Upper lobe of left lung (tissue), 6 donors: Measurements from ENCODE around the gene HBA1. TPM values are rescaled to one million over a fixed set of nuclear protein-coding genes. Genes with fewer than 3 reads are reported as not detected.
A peak's percentile ranks its signal among the peaks of the same experiment; 100 is the strongest.

Experiments used
- ATAC-seq, 2 donors: fragments of 200-7000 bp; cut with Tn5 transposase; one replicate each; pipeline ENCODE4 v1.9.1; 2022; ENCODE audit warnings: mild to moderate bottlenecking in 2 of 2, moderate library complexity in 2 of 2; ENCODE audit not compliant: low FRiP score in 2 of 2
- DNase-seq, 2 donors: peaks; one replicate each; pipeline ENCODE4 v3.0.0-alpha.2; 2019 to 2020
- H3K27ac ChIP-seq, 4 donors: fragments of 200-600 bp; sonication (generic); one replicate each; pipeline ENCODE4 v1.5.1; 2016 to 2019
- H3K27me3 ChIP-seq, 4 donors: fragments of 200-600 bp; sonication (generic); one replicate each; pipeline ENCODE4 v1.5.1; 2017 to 2019
- H3K36me3 ChIP-seq, 4 donors: fragments of 200-600 bp; sonication (generic); one replicate each; pipeline ENCODE4 v1.5.1; 2016 to 2019
- H3K4me1 ChIP-seq, 4 donors: fragments of 200-600 bp; sonication (generic); one replicate each; pipeline ENCODE4 v1.5.1; 2018 to 2019
- H3K4me3 ChIP-seq, 4 donors: fragments of 200-600 bp; sonication (generic); one replicate each; pipeline ENCODE4 v1.5.1; 2017 to 2019; ENCODE audit warnings: mild to moderate bottlenecking in 2 of 4, moderate library complexity in 1 of 4
- H3K9me3 ChIP-seq, 4 donors: fragments of 200-600 bp; sonication (generic); one replicate each; pipeline ENCODE4 v1.5.1; 2018 to 2019
- EP300 ChIP-seq, 4 donors: sonication (generic); formaldehyde crosslinking; IDR thresholded peaks; one replicate each; pipeline ENCODE4 v1.5.1; 2017; ENCODE audit warnings: antibody characterized with exemption in 4 of 4, control low read depth in 2 of 4
- POLR2A ChIP-seq, 4 donors: fragments of 450-650 bp; IDR thresholded peaks; one replicate each; pipeline ENCODE4 v1.5.1; 2016 to 2017; ENCODE audit warnings: antibody characterized with exemption in 4 of 4, mild to moderate bottlenecking in 2 of 4
- POLR2AphosphoS5 ChIP-seq, 2 donors: sonication (generic); formaldehyde crosslinking; IDR thresholded peaks; one replicate each; pipeline ENCODE4 v1.5.1; 2017; ENCODE audit warnings: antibody characterized with exemption in 2 of 2
- WGBS, 2 donors: methylation state at CpG; one replicate each; pipeline ENCODE4 v1.1.5; 2017 to 2018; 5-methylcytosine and 5-hydroxymethylcytosine counted together
- total RNA-seq, 6 donors: library from RNA; depleted of rRNA in 4 of 6; stranded (reverse); fragments of >200 nt in 4 of 6; gene quantifications; one replicate each; pipeline versions ENCODE4 v1.1.0 to v1.2.1, GENCODE V29; 2016 to 2021
- TF ChIP-seq, protein P1 (sequence below), 6 experiments: fragments of 450-650 bp in 4 of 6; fragments of 200-600 bp in 2 of 6; sonication (generic) in 2 of 6; IDR thresholded peaks; one replicate each; pipeline ENCODE4 v1.5.1; 2016 to 2019; ENCODE audit warnings: antibody characterized with exemption in 6 of 6
- donor health status: DM: no; HTN: no; CAD: no; lungs with moderate emphysema.
- donor health status: DM: no; HTN: yes; CAD: no; lungs with severe emphysema.

The HBA1 gene
- total RNA-seq, 6 donors from 2014 or later = 52.7 to 591 (median 286) TPM; not detected in 1

DNA sequence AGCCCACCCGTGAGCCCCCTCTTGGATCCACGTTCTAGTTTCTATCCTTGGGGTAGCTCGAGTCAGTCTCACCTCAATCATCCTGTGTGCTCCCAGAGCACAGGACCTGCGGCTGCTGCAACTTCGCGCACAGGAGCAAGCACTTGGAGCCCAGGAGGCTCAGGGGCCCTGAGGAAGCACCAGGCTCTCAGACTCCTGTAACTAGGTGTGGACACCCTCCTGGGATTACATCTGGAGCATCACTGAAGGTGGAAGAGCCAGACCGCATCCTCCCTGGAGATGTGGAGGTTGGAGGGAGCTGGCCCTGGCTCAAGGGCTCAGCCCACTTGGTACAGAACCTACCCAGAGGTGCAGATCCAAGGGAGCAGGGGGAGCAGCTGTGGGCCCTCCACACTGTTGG, 6.5 kb downstream of the HBA1 start:
- TF ChIP-seq POLR2A (IDR thresholded peaks at IDR 0.05) = no peak
- no peak for TF ChIP-seq EP300 (IDR thresholded peaks at IDR 0.05)
- no peak for TF ChIP-seq POLR2AphosphoS5 (IDR thresholded peaks at IDR 0.05)
- TF ChIP-seq, protein P1, sequence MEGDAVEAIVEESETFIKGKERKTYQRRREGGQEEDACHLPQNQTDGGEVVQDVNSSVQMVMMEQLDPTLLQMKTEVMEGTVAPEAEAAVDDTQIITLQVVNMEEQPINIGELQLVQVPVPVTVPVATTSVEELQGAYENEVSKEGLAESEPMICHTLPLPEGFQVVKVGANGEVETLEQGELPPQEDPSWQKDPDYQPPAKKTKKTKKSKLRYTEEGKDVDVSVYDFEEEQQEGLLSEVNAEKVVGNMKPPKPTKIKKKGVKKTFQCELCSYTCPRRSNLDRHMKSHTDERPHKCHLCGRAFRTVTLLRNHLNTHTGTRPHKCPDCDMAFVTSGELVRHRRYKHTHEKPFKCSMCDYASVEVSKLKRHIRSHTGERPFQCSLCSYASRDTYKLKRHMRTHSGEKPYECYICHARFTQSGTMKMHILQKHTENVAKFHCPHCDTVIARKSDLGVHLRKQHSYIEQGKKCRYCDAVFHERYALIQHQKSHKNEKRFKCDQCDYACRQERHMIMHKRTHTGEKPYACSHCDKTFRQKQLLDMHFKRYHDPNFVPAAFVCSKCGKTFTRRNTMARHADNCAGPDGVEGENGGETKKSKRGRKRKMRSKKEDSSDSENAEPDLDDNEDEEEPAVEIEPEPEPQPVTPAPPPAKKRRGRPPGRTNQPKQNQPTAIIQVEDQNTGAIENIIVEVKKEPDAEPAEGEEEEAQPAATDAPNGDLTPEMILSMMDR (IDR thresholded peaks at IDR 0.05) = no peak
- no peaks in the 10 kb centered on the region for H3K9me3 ChIP-seq
- WGBS, 2 donors = 82% methylated on average over 6 to 7 of the region's 7 CpGs
- peaks cover 15 to 21% (median 18%) of the 10 kb centered on the region in 4 donors for H3K4me1 ChIP-seq
- no peak for DNase-seq
- H3K4me3 ChIP-seq = no peak overlapping the region
- H3K27me3 ChIP-seq = peaks cover 0 to 32% (median 11%) of the 10 kb centered on the region in 4 donors
- no peak overlapping the region for H3K27ac ChIP-seq
- peak in 1 of 2 donors; percentile 19 for ATAC-seq
- H3K36me3 ChIP-seq = peaks cover 2 to 10% (median 9%) of the 10 kb centered on the region in 4 donors

DNA sequence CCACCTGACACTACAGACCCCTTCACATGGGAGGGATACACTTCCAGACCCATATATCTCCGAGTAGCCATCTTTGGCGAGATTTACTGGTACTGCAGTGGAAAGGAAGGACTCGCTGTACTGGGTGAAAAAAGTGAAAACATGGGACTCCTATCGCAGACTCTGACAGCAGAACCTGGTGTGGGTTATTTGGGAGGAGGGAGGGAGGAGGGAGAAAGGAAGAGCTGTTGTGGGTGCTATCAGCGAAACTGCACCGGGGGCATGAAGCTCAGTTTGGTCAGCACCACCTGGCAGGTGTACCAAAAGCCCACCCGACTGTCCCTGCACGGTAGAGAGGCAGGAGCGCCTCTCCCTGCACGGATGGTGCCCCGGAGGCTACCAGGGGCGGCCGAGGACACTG, 8.7 kb downstream of the HBA1 start:
- Histone ChIP-seq H3K4me3 (no peak overlapping the region), H3K9me3 (no peaks in the 10 kb centered on the region), H3K27me3 (peaks cover 0 to 10% (median 3%) of the 10 kb centered on the region in 4 donors), H3K27ac (no peak overlapping the region), H3K4me1 (peaks cover 14 to 16% (median 14%) of the 10 kb centered on the region in 4 donors), H3K36me3 (peaks cover 21 to 31% (median 29%) of the 10 kb centered on the region in 4 donors)
- DNase-seq = no peak
- 87 to 96% methylated on average over 8 to 13 of the region's 13 CpGs for WGBS, 2 donors
- TF ChIP-seq POLR2A (IDR thresholded peaks at IDR 0.05) = no peak
- TF ChIP-seq EP300 (IDR thresholded peaks at IDR 0.05) = no peak
- no peak for TF ChIP-seq POLR2AphosphoS5 (IDR thresholded peaks at IDR 0.05)
- TF ChIP-seq, protein P1 (IDR thresholded peaks at IDR 0.05) = no peak
- no peak for ATAC-seq

DNA sequence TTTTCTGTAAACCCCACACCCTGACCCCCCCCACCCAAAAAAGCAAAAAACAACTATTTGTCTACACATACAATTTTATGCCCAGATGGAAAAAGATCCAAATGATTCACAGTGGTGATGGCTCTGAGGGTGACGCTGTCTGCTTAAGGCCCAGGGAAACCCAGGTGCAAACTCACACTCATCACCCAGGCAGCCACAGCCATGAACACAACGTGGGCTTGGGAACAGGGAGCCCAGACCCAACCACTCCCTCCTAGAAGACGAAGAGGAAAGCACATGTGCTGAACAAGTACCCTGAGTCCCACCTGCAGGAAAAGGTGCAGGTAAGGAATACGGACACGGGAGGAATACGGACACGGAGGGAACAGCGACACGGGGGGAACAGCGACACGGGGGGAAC, 9.2 kb downstream of the HBA1 start:
- Histone ChIP-seq H3K4me3 (no peak overlapping the region), H3K4me1 (peaks cover 9 to 11% (median 10%) of the 10 kb centered on the region in 4 donors), H3K9me3 (no peaks in the 10 kb centered on the region), H3K27me3 (peaks cover 0 to 6% (median under 1%) of the 10 kb centered on the region in 4 donors), H3K27ac (no peak overlapping the region), H3K36me3 (peaks cover 22 to 36% (median 34%) of the 10 kb centered on the region in 4 donors)
- WGBS, 2 donors = 77 to 86% methylated on average over 4 to 11 of the region's 11 CpGs
- DNase-seq (no peak), ATAC-seq (no peak)
- TF ChIP-seq POLR2A (IDR thresholded peaks at IDR 0.05) (no peak), POLR2AphosphoS5 (IDR thresholded peaks at IDR 0.05) (no peak), EP300 (IDR thresholded peaks at IDR 0.05) (no peak)
- TF ChIP-seq, protein P1 (IDR thresholded peaks at IDR 0.05) = no peak

DNA sequence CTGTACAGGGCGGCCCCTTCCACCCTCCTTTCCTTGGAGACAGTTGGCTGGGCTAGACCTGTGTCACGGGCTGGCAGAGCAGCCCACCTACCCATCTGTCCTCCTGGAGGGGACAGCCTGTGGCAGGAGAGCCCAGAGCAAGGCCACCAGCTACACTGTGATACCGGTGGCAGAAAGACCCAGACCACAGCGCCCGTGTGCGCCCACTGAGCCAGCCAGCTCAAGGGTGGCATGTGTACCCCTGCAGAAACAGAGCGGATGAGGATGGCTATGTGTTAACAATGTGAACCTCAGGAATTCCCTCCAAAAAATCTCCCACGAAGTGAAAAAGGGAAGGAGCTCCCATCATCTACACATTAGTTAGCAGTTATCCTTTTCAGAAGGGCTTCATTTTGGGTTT, 10.8 kb downstream of the HBA1 start:
- H3K27me3 ChIP-seq = no peaks in the 10 kb centered on the region
- TF ChIP-seq, protein P1 (IDR thresholded peaks at IDR 0.05) = no peak
- TF ChIP-seq POLR2AphosphoS5 (IDR thresholded peaks at IDR 0.05) = no peak
- no peak for TF ChIP-seq POLR2A (IDR thresholded peaks at IDR 0.05)
- no peak for TF ChIP-seq EP300 (IDR thresholded peaks at IDR 0.05)
- H3K4me1 ChIP-seq = no peaks in the 10 kb centered on the region
- no peak overlapping the region for H3K4me3 ChIP-seq
- no peaks in the 10 kb centered on the region for H3K9me3 ChIP-seq
- 93 to 95% methylated on average over 6 to 8 of the region's 8 CpGs for WGBS, 2 donors
- no peak overlapping the region for H3K27ac ChIP-seq
- ATAC-seq = no peak
- peaks cover 35 to 53% (median 50%) of the 10 kb centered on the region in 4 donors for H3K36me3 ChIP-seq
- DNase-seq = no peak

DNA sequence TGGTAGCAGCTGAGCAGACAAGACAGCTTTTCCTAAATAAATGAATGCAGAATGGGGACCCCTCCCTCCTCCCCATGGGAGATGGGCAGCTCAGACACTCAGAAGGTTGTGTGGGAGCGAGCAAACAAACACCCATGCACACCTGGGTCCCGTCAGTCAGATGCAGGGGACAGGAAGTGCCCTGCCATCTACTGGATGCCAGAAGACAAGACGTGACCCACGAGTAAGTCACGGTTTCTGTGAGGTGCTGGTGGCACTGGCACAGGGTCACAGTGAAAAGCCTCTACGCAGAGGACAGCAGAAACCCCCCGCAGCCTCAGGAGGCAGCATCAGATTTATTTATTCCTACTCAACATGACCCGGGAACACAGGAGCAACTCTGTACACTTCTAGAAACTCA, 12.2 kb downstream of the HBA1 start:
- Histone ChIP-seq H3K4me1 (no peaks in the 10 kb centered on the region), H3K9me3 (no peaks in the 10 kb centered on the region), H3K27ac (no peak overlapping the region), H3K36me3 (peaks cover 40 to 66% (median 64%) of the 10 kb centered on the region in 4 donors), H3K4me3 (no peak overlapping the region), H3K27me3 (no peaks in the 10 kb centered on the region)
- DNase-seq = no peak
- peak in 1 of 2 donors; percentile 34 for ATAC-seq
- 81 to 96% methylated on average over 4 to 8 of the region's 8 CpGs for WGBS, 2 donors
- TF ChIP-seq POLR2A (IDR thresholded peaks at IDR 0.05) = no peak
- TF ChIP-seq EP300 (IDR thresholded peaks at IDR 0.05) = no peak
- TF ChIP-seq, protein P1 (IDR thresholded peaks at IDR 0.05) = no peak
- TF ChIP-seq POLR2AphosphoS5 (IDR thresholded peaks at IDR 0.05) = no peak
